ENCODE measurements around the gene SH3PXD2A.
A peak's percentile ranks its signal among the peaks of the same experiment; 100 is the strongest.
"Not testable (repeated sequence)": the region's sequence is repeated elsewhere in the genome, so short reads cannot be mapped to it uniquely, and the experiment has no call there.

SH3PXD2A gene

GRCh38 chr10:103784723-103785418, 70.5 kb downstream of the SH3PXD2A start:
- Mint-ChIP-seq H3K36me3 (ENCODE audit: insufficient read depth) (peaks cover 2% of the 10 kb centered on the region), H3K4me3 (no peak overlapping the region), H3K27me3 (peaks cover 46% of the 10 kb centered on the region), H3K27ac (ENCODE audit: low read depth) (no peak overlapping the region), H3K4me1 (no peaks in the 10 kb centered on the region), H3K9me3 (no peaks in the 10 kb centered on the region)
- ATAC-seq (replicated peaks; ENCODE audit: extremely low read depth, poor library complexity, severe bottlenecking) (no peak), DNase-seq (ENCODE audit: low spot score in 2 of 2) (no peak)

GRCh38 chr10:103784089-103784488, 71.3 kb downstream of the SH3PXD2A start:
- Mint-ChIP-seq H3K9me3 (no peaks in the 10 kb centered on the region), H3K4me3 (no peak overlapping the region), H3K4me1 (no peaks in the 10 kb centered on the region), H3K27ac (ENCODE audit: low read depth) (no peak overlapping the region), H3K36me3 (ENCODE audit: insufficient read depth) (peaks cover 2% of the 10 kb centered on the region), H3K27me3 (peaks cover 46% of the 10 kb centered on the region)
- ATAC-seq (replicated peaks; ENCODE audit: extremely low read depth, poor library complexity, severe bottlenecking), result no peak
- no peak for DNase-seq (ENCODE audit: low spot score in 2 of 2)

GRCh38 chr10:103783681-103784080, 71.7 kb downstream of the SH3PXD2A start:
- H3K4me1 Mint-ChIP-seq, result no peaks in the 10 kb centered on the region

GRCh38 chr10:103781329-103782061, 73.9 kb downstream of the SH3PXD2A start:
- DNase-seq (ENCODE audit: low spot score in 2 of 2) (no peak), ATAC-seq (replicated peaks; ENCODE audit: extremely low read depth, poor library complexity, severe bottlenecking) (no peak)
- Mint-ChIP-seq H3K9me3 (no peaks in the 10 kb centered on the region), H3K36me3 (ENCODE audit: insufficient read depth) (peaks cover 4% of the 10 kb centered on the region), H3K27me3 (peaks cover 46% of the 10 kb centered on the region), H3K27ac (ENCODE audit: low read depth) (no peak overlapping the region), H3K4me3 (no peak overlapping the region), H3K4me1 (no peaks in the 10 kb centered on the region)

More at GRCh38 chr10:103783681-103784080, 71.7 kb downstream of the SH3PXD2A start:
- DNase-seq (ENCODE audit: low spot score in 2 of 2) (no peak), ATAC-seq (replicated peaks; ENCODE audit: extremely low read depth, poor library complexity, severe bottlenecking) (no peak)
- H3K9me3 Mint-ChIP-seq, result no peaks in the 10 kb centered on the region
- H3K27ac Mint-ChIP-seq (ENCODE audit: low read depth), result no peak overlapping the region
- H3K4me3 Mint-ChIP-seq, result no peak overlapping the region
- H3K27me3 Mint-ChIP-seq, result peaks cover 46% of the 10 kb centered on the region
- H3K36me3 Mint-ChIP-seq (ENCODE audit: insufficient read depth), result peaks cover 4% of the 10 kb centered on the region

- H3K36me3 Mint-ChIP-seq (ENCODE audit: insufficient read depth), result peaks cover 4% of the 10 kb centered on the region
- no peaks in the 10 kb centered on the region for H3K4me1 Mint-ChIP-seq
- ATAC-seq (replicated peaks; ENCODE audit: extremely low read depth, poor library complexity, severe bottlenecking), result no peak
- H3K9me3 Mint-ChIP-seq, result no peaks in the 10 kb centered on the region
- no peak overlapping the region for H3K27ac Mint-ChIP-seq (ENCODE audit: low read depth)
- H3K4me3 Mint-ChIP-seq, result no peak overlapping the region
- DNase-seq (ENCODE audit: low spot score in 2 of 2), result no peak
- H3K27me3 Mint-ChIP-seq, result peaks cover 39% of the 10 kb centered on the region
These were observed 74.9 kb downstream of the SH3PXD2A start for GRCh38 chr10:103780242-103781149.

GRCh38 chr10:103778358-103779139, 76.8 kb downstream of the SH3PXD2A start:
- Mint-ChIP-seq H3K27ac (ENCODE audit: low read depth) (no peak overlapping the region), H3K36me3 (ENCODE audit: insufficient read depth) (peaks cover 2% of the 10 kb centered on the region), H3K4me1 (no peaks in the 10 kb centered on the region), H3K4me3 (no peak overlapping the region), H3K27me3 (peaks cover 20% of the 10 kb centered on the region), H3K9me3 (no peaks in the 10 kb centered on the region)
- DNase-seq (ENCODE audit: low spot score in 2 of 2) (no peak), ATAC-seq (replicated peaks; ENCODE audit: extremely low read depth, poor library complexity, severe bottlenecking) (no peak)

- H3K36me3 Mint-ChIP-seq (ENCODE audit: insufficient read depth), result peaks cover 5% of the 10 kb centered on the region
- no peak overlapping the region for H3K4me3 Mint-ChIP-seq
- no peaks in the 10 kb centered on the region for H3K9me3 Mint-ChIP-seq
- H3K27ac Mint-ChIP-seq (ENCODE audit: low read depth), result no peak overlapping the region
- no peak for DNase-seq (ENCODE audit: low spot score in 2 of 2)
- peaks cover 5% of the 10 kb centered on the region for H3K27me3 Mint-ChIP-seq
- ATAC-seq (replicated peaks; ENCODE audit: extremely low read depth, poor library complexity, severe bottlenecking), result no peak
- H3K4me1 Mint-ChIP-seq, result peaks cover 7% of the 10 kb centered on the region
These were observed 78.3 kb downstream of the SH3PXD2A start for GRCh38 chr10:103776878-103777591.

- no peak for DNase-seq (ENCODE audit: low spot score in 2 of 2)
- no peak overlapping the region for H3K4me3 Mint-ChIP-seq
- no peak for ATAC-seq (replicated peaks; ENCODE audit: extremely low read depth, poor library complexity, severe bottlenecking)
- H3K27ac Mint-ChIP-seq (ENCODE audit: low read depth), result no peak overlapping the region
- peaks cover 12% of the 10 kb centered on the region for H3K4me1 Mint-ChIP-seq
- H3K27me3 Mint-ChIP-seq, result no peaks in the 10 kb centered on the region
- no peaks in the 10 kb centered on the region for H3K9me3 Mint-ChIP-seq
- peaks cover 6% of the 10 kb centered on the region for H3K36me3 Mint-ChIP-seq (ENCODE audit: insufficient read depth)
These were observed 79.6 kb downstream of the SH3PXD2A start for GRCh38 chr10:103775776-103776175.

GRCh38 chr10:103772846-103773245, 82.5 kb downstream of the SH3PXD2A start:
- ATAC-seq (replicated peaks; ENCODE audit: extremely low read depth, poor library complexity, severe bottlenecking); H3K9me3 Mint-ChIP-seq; H3K27me3 Mint-ChIP-seq; H3K36me3 Mint-ChIP-seq (ENCODE audit: insufficient read depth); DNase-seq (ENCODE audit: low spot score in 2 of 2): not testable (repeated sequence)
- H3K4me1 Mint-ChIP-seq, result peaks cover 27% of the 10 kb centered on the region
- peak overlapping the region; percentile 87 for H3K4me3 Mint-ChIP-seq
- peak overlapping the region; percentile 88 for H3K27ac Mint-ChIP-seq (ENCODE audit: low read depth)

GRCh38 chr10:103772096-103772845, 83.1 kb downstream of the SH3PXD2A start:
- peaks cover 4% of the 10 kb centered on the region for H3K36me3 Mint-ChIP-seq (ENCODE audit: insufficient read depth)
- H3K4me1 Mint-ChIP-seq, result peaks cover 28% of the 10 kb centered on the region
- no peaks in the 10 kb centered on the region for H3K9me3 Mint-ChIP-seq
- H3K4me3 Mint-ChIP-seq, result peak overlapping the region; percentile 87
- H3K27ac Mint-ChIP-seq (ENCODE audit: low read depth), result peak overlapping the region; percentile 88
- H3K27me3 Mint-ChIP-seq, result no peaks in the 10 kb centered on the region
- DNase-seq (ENCODE audit: low spot score in 2 of 2) (peak; percentile 19 to 37), ATAC-seq (replicated peaks; ENCODE audit: extremely low read depth, poor library complexity, severe bottlenecking) (peak; percentile 77)

- no peak overlapping the region for H3K27ac Mint-ChIP-seq (ENCODE audit: low read depth)
- peaks cover 44% of the 10 kb centered on the region for H3K4me1 Mint-ChIP-seq
- H3K9me3 Mint-ChIP-seq, result no peaks in the 10 kb centered on the region
- H3K27me3 Mint-ChIP-seq, result no peaks in the 10 kb centered on the region
- ATAC-seq (replicated peaks; ENCODE audit: extremely low read depth, poor library complexity, severe bottlenecking), result no peak
- DNase-seq (ENCODE audit: low spot score in 2 of 2), result no peak
- no peak overlapping the region for H3K4me3 Mint-ChIP-seq
- H3K36me3 Mint-ChIP-seq (ENCODE audit: insufficient read depth), result peaks cover 4% of the 10 kb centered on the region
These were observed 85.2 kb downstream of the SH3PXD2A start for GRCh38 chr10:103770139-103770538.
